Measurements from ENCODE around the gene TMEM131. TPM values are rescaled to one million over a fixed set of nuclear protein-coding genes. Genes with fewer than 3 reads are reported as not detected.

The TMEM131 gene
- total RNA-seq, 1 donor from 2014 or later = 36.4 TPM

DNA sequence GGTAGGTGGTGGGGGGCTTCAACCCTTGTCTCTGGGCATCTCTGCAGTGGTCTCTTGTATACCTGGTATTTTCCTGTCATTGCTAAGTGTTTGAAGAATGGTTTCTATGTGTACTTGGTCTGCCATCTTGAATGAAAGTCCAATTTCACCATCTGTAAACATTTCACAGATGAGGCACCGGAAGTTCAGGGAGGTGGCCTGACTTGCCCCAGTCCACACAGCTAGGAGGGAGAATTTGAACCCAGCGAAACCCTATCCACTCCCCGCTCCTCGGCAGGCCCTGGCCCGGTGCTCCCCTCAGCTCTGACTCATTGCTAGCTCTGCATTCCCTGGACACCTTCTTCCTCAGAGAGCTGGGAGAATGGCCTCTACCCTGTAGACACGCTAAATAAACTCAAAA lies 251.8 kb downstream of the TMEM131 start:
- H3K27ac Mint-ChIP-seq (ENCODE audit: unreplicated experiment) = no peak overlapping the region
- no peaks in the 10 kb centered on the region for H3K4me1 Mint-ChIP-seq (ENCODE audit: unreplicated experiment)
- H3K27me3 Mint-ChIP-seq (ENCODE audit: unreplicated experiment) = no peaks in the 10 kb centered on the region
- no peak overlapping the region for H3K4me3 Mint-ChIP-seq (ENCODE audit: unreplicated experiment)
- peaks cover 5% of the 10 kb centered on the region for H3K9me3 Mint-ChIP-seq (ENCODE audit: unreplicated experiment)
- DNase-seq (ENCODE audit: extremely low spot score, unreplicated experiment) = no peak
- peaks cover 10% of the 10 kb centered on the region for H3K36me3 Mint-ChIP-seq (ENCODE audit: unreplicated experiment)
- TF ChIP-seq CTCF (IDR thresholded peaks at IDR 0.05) = no peak

- no peak for TF ChIP-seq CTCF (IDR thresholded peaks at IDR 0.05)
- Mint-ChIP-seq H3K4me1 (ENCODE audit: unreplicated experiment) (no peaks in the 10 kb centered on the region), H3K9me3 (ENCODE audit: unreplicated experiment) (peaks cover 5% of the 10 kb centered on the region), H3K27ac (ENCODE audit: unreplicated experiment) (no peak overlapping the region), H3K36me3 (ENCODE audit: unreplicated experiment) (peaks cover 10% of the 10 kb centered on the region), H3K4me3 (ENCODE audit: unreplicated experiment) (no peak overlapping the region), H3K27me3 (ENCODE audit: unreplicated experiment) (no peaks in the 10 kb centered on the region)
- DNase-seq (ENCODE audit: extremely low spot score, unreplicated experiment) = no peak
Measured at GRCh38 chr2:97742381-97742847, 253.3 kb downstream of the TMEM131 start.

GRCh38 chr2:97741686-97742085 lies 254.1 kb downstream of the TMEM131 start:
- no peaks in the 10 kb centered on the region for H3K4me1 Mint-ChIP-seq (ENCODE audit: unreplicated experiment)
- TF ChIP-seq CTCF (IDR thresholded peaks at IDR 0.05) = no peak
- no peaks in the 10 kb centered on the region for H3K27me3 Mint-ChIP-seq (ENCODE audit: unreplicated experiment)
- no peak for DNase-seq (ENCODE audit: extremely low spot score, unreplicated experiment)
- H3K36me3 Mint-ChIP-seq (ENCODE audit: unreplicated experiment) = peaks cover 10% of the 10 kb centered on the region
- H3K4me3 Mint-ChIP-seq (ENCODE audit: unreplicated experiment) = no peak overlapping the region
- peaks cover 5% of the 10 kb centered on the region for H3K9me3 Mint-ChIP-seq (ENCODE audit: unreplicated experiment)
- no peak overlapping the region for H3K27ac Mint-ChIP-seq (ENCODE audit: unreplicated experiment)

DNA sequence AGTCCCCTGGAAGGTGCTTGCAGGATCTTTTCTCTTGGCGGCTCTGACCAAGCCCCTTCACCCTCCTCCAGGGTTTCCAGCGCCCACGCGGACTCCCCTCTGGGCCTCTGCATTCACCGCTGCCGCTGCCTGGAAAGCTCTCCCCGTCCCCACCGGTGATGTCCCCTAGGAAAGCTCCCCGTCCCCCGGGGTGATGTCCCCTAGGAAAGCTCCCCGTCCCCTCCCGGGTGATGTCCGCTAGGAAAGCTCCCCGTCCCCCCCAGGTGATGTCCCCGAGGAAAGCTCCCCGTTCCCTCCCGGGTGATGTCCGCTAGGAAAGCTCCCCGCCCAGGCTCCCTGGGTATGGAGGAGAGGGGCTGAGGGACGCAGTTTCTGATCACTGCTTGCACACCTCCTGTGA lies 254.5 kb downstream of the TMEM131 start:
- H3K4me3 Mint-ChIP-seq (ENCODE audit: unreplicated experiment) = no peak overlapping the region
- no peak for TF ChIP-seq CTCF (IDR thresholded peaks at IDR 0.05)
- no peaks in the 10 kb centered on the region for H3K4me1 Mint-ChIP-seq (ENCODE audit: unreplicated experiment)
- DNase-seq (ENCODE audit: extremely low spot score, unreplicated experiment) = no peak
- peaks cover 10% of the 10 kb centered on the region for H3K36me3 Mint-ChIP-seq (ENCODE audit: unreplicated experiment)
- no peak overlapping the region for H3K27ac Mint-ChIP-seq (ENCODE audit: unreplicated experiment)
- H3K27me3 Mint-ChIP-seq (ENCODE audit: unreplicated experiment) = no peaks in the 10 kb centered on the region
- H3K9me3 Mint-ChIP-seq (ENCODE audit: unreplicated experiment) = peaks cover 5% of the 10 kb centered on the region

GRCh38 chr2:97740590-97741182 lies 255.1 kb downstream of the TMEM131 start:
- peaks cover 5% of the 10 kb centered on the region for H3K9me3 Mint-ChIP-seq (ENCODE audit: unreplicated experiment)
- no peak overlapping the region for H3K27ac Mint-ChIP-seq (ENCODE audit: unreplicated experiment)
- H3K4me1 Mint-ChIP-seq (ENCODE audit: unreplicated experiment) = no peaks in the 10 kb centered on the region
- no peaks in the 10 kb centered on the region for H3K27me3 Mint-ChIP-seq (ENCODE audit: unreplicated experiment)
- H3K36me3 Mint-ChIP-seq (ENCODE audit: unreplicated experiment) = peaks cover 10% of the 10 kb centered on the region
- no peak overlapping the region for H3K4me3 Mint-ChIP-seq (ENCODE audit: unreplicated experiment)
- no peak for DNase-seq (ENCODE audit: extremely low spot score, unreplicated experiment)
- TF ChIP-seq CTCF (IDR thresholded peaks at IDR 0.05) = peak; percentile 59

Data from osteocyte (in vitro differentiated cells).